ENCODE measurements around the gene CD247.
A peak's percentile ranks its signal among the peaks of the same experiment; 100 is the strongest.

The CD247 gene

DNA sequence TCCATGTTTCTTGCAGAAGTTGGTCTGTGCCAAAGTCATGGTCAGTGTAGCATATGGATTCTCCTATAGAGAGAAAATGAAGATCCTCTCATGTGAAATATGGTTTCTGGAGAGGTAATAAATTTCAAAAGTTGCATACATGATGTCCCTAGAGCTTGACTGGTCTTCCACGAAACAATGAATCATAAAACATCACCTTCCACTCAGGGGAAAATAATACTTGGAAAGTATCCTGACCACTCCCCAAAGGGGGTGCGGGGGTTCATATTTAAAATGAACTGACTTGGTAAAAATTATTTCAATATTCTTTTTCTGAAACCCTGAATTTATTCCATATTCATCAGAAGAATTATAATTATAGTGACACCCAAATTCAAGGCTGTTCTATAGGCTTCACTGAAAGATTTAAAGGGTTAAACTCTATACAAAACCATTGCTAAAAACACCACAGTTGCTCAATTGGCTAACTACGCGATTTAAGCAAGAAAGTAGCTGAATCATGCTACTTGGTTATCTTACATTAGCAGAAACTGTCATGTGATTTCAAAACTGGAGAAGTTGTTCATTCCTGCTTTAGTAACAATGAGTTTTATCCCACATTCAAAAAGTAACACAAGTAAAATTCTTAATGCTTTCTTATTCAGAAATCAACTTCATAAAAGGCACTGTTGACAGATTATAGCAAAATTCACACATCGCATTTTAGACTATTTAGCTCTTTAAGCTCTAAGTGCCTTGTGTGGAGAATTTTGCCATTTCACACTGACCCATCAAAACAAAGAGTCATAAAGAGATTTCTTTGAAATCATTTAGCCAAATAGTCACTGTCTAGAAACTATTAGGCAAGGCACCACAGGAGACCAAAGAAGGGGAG lies 30.0 kb upstream of the CD247 start:
- peak overlapping the region; percentile 84 to 96 for H3K27ac ChIP-seq (ENCODE audit: insufficient read depth in 1 of 2, low read depth in 1 of 2, low read length in 2 of 2, poor library complexity in 1 of 2, severe bottlenecking in 2 of 2)
- peaks cover 40 to 66% (median 57%) of the 10 kb centered on the region in 4 experiments for H3K4me1 ChIP-seq (ENCODE audit: control extremely low read depth in 1 of 4, control insufficient read depth in 4 of 4, insufficient read depth in 4 of 4, low read length in 3 of 4)
- no peaks in the 10 kb centered on the region for H3K27me3 ChIP-seq (replicated peaks in 2 of 5; ENCODE audit: control insufficient read depth in 4 of 5, insufficient read depth in 5 of 5, low read length in 4 of 5)
- 0% methylated on average over 2 of the region's 5 CpGs for WGBS (ENCODE audit: insufficient coverage)
- H3K9me3 ChIP-seq (ENCODE audit: control extremely low read depth in 1 of 5, control insufficient read depth in 4 of 5, insufficient read depth in 2 of 5, low read depth in 1 of 5, low read length in 4 of 5) = no peaks in the 10 kb centered on the region
- CTCF ChIA-PET = interaction anchor here (0.7 to 5.1 kb wide), 6 partner anchors 7 to 144 kb away, joined by 3 to 22 read pairs (median 9); partner anchors contain the start of gene RCSD1
- H3K4me3 ChIP-seq (ENCODE audit: control insufficient read depth in 1 of 7, extremely low read depth in 1 of 7, insufficient read depth in 4 of 7, low read depth in 2 of 7, low read length in 6 of 7) = peak overlapping the region in 6 of 7 experiments; percentile 3 to 38 (median 25)
- POLR2A ChIA-PET = interaction anchor here (0.6 kb wide), 2 partner anchors 77 to 363 kb away, joined by 3 to 4 read pairs; no protein-coding TSS in a partner anchor
- H3K36me3 ChIP-seq (ENCODE audit: control insufficient read depth in 4 of 4, insufficient read depth in 4 of 4, low read length in 3 of 4) = peaks cover 9 to 37% (median 30%) of the 10 kb centered on the region in 4 experiments
- DNase-seq = peak; percentile 85 to 94 (median 89)

DNA sequence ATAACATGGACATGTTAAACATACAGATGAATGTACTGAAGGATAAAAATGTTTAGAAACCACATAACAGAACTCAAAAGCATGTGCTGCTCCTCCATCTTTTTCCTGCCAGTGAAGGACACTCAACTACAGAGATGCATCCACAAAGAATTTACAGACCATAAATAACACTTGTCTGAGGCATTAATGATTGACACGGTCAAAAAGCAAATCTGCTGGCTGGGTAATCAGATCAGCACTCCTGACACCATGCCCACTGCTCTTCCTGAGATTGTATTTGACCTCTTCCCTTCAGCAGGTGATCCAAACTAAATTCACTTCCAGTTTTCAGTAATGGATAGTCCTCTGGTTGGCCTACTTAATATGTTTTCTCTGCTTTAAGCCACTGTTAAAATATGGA lies 28.6 kb upstream of the CD247 start:
- H3K27me3 ChIP-seq (replicated peaks in 2 of 5; ENCODE audit: control insufficient read depth in 4 of 5, insufficient read depth in 5 of 5, low read length in 4 of 5) = no peaks in the 10 kb centered on the region
- CTCF ChIA-PET = interaction anchor here (1.6 kb wide), 1 partner anchor 13 kb away, joined by 4 read pairs; no protein-coding TSS in a partner anchor
- DNase-seq = no peak
- no peaks in the 10 kb centered on the region for H3K9me3 ChIP-seq (ENCODE audit: control extremely low read depth in 1 of 5, control insufficient read depth in 4 of 5, insufficient read depth in 2 of 5, low read depth in 1 of 5, low read length in 4 of 5)
- 67% methylated on average over 1 of the region's 1 CpG for WGBS (ENCODE audit: insufficient coverage)
- peaks cover 33 to 55% (median 48%) of the 10 kb centered on the region in 4 experiments for H3K4me1 ChIP-seq (ENCODE audit: control extremely low read depth in 1 of 4, control insufficient read depth in 4 of 4, insufficient read depth in 4 of 4, low read length in 3 of 4)
- peaks cover 12 to 49% (median 37%) of the 10 kb centered on the region in 4 experiments for H3K36me3 ChIP-seq (ENCODE audit: control insufficient read depth in 4 of 4, insufficient read depth in 4 of 4, low read length in 3 of 4)
- POLR2A ChIA-PET = no interaction called here
- no peak overlapping the region for H3K27ac ChIP-seq (ENCODE audit: insufficient read depth in 1 of 2, low read depth in 1 of 2, low read length in 2 of 2, poor library complexity in 1 of 2, severe bottlenecking in 2 of 2)
- H3K4me3 ChIP-seq (ENCODE audit: control insufficient read depth in 1 of 7, extremely low read depth in 1 of 7, insufficient read depth in 4 of 7, low read depth in 2 of 7, low read length in 6 of 7) = no peak overlapping the region

DNA sequence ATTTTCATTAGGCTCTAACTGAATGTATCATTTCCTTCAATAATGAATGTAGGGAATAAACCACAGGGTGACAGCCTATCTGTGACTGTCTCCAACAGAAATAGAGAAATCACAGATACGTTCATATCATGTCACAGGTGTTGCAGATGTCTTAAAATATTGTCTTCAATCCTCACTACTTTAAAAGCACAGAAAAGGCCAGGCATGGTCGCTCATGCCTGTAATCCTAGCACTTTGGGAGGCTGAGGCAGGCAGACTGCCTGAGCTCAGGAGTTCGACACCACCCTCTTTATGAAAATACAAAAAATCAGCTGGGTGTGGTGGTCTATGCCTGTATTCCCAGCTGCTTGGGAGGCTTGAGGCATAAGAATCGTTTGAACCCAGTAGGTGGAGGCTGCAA lies 27.0 kb upstream of the CD247 start:
- 81% methylated on average over 3 of the region's 4 CpGs for WGBS (ENCODE audit: insufficient coverage)
- Histone ChIP-seq H3K27ac (ENCODE audit: insufficient read depth in 1 of 2, low read depth in 1 of 2, low read length in 2 of 2, poor library complexity in 1 of 2, severe bottlenecking in 2 of 2) (no peak overlapping the region), H3K27me3 (replicated peaks in 2 of 5; ENCODE audit: control insufficient read depth in 4 of 5, insufficient read depth in 5 of 5, low read length in 4 of 5) (no peaks in the 10 kb centered on the region), H3K9me3 (ENCODE audit: control extremely low read depth in 1 of 5, control insufficient read depth in 4 of 5, insufficient read depth in 2 of 5, low read depth in 1 of 5, low read length in 4 of 5) (no peaks in the 10 kb centered on the region), H3K4me1 (ENCODE audit: control extremely low read depth in 1 of 4, control insufficient read depth in 4 of 4, insufficient read depth in 4 of 4, low read length in 3 of 4) (peaks cover 20 to 39% (median 32%) of the 10 kb centered on the region in 4 experiments), H3K4me3 (ENCODE audit: control insufficient read depth in 1 of 7, extremely low read depth in 1 of 7, insufficient read depth in 4 of 7, low read depth in 2 of 7, low read length in 6 of 7) (no peak overlapping the region), H3K36me3 (ENCODE audit: control insufficient read depth in 4 of 4, insufficient read depth in 4 of 4, low read length in 3 of 4) (peaks cover 18 to 63% (median 47%) of the 10 kb centered on the region in 4 experiments)
- ChIA-PET CTCF (interaction anchor here (1.2 to 3.5 kb wide), 3 partner anchors 9 to 147 kb away, joined by 3 to 25 read pairs (median 5); partner anchors contain the start of gene CREG1), POLR2A (no interaction called here)
- no peak for DNase-seq

DNA sequence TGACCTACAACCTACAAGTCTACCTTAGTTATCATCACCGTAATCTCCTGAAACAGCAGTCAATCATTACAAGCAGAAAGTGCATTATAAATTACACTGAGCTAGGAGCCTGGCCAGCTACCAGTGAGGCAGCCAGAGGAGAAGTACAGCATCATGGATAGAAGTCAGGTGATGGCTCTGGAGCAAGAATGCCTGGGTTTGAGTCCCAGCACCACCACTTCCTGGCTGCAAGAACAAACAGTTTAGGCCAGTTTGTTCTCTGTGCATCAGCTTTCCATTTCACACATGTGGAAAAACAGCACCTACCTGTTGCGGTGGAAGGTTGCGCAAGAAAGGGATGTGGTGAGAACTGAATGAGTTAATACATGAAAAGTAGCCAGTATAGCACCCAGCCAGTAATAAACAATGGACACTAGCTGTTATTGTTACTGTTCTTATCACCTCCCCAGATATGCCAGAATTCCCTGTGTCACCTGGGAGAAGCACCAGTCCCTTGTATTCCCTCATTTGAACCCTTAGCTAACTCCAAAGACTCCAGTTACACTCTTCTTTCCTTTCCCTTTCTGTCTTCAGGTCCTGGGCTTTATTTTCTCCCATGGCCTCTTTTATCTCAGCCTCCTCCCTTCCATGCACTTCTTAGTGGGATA lies 26.2 kb upstream of the CD247 start:
- WGBS (ENCODE audit: insufficient coverage) = 0% methylated on average over 1 of the region's 3 CpGs
- peak in 1 of 3 donors; percentile 13 for DNase-seq
- H3K27ac ChIP-seq (ENCODE audit: insufficient read depth in 1 of 2, low read depth in 1 of 2, low read length in 2 of 2, poor library complexity in 1 of 2, severe bottlenecking in 2 of 2) = no peak overlapping the region
- no peaks in the 10 kb centered on the region for H3K27me3 ChIP-seq (replicated peaks in 2 of 5; ENCODE audit: control insufficient read depth in 4 of 5, insufficient read depth in 5 of 5, low read length in 4 of 5)
- H3K9me3 ChIP-seq (ENCODE audit: control extremely low read depth in 1 of 5, control insufficient read depth in 4 of 5, insufficient read depth in 2 of 5, low read depth in 1 of 5, low read length in 4 of 5) = no peaks in the 10 kb centered on the region
- H3K4me1 ChIP-seq (ENCODE audit: control extremely low read depth in 1 of 4, control insufficient read depth in 4 of 4, insufficient read depth in 4 of 4, low read length in 3 of 4) = peaks cover 19 to 31% (median 25%) of the 10 kb centered on the region in 4 experiments
- ChIA-PET CTCF (interaction anchor here (0.9 to 3.5 kb wide), 4 partner anchors 9 to 324 kb away, joined by 3 to 25 read pairs (median 4); partner anchors contain the start of gene CREG1), POLR2A (no interaction called here)
- peaks cover 18 to 66% (median 47%) of the 10 kb centered on the region in 4 experiments for H3K36me3 ChIP-seq (ENCODE audit: control insufficient read depth in 4 of 4, insufficient read depth in 4 of 4, low read length in 3 of 4)
- no peak overlapping the region for H3K4me3 ChIP-seq (ENCODE audit: control insufficient read depth in 1 of 7, extremely low read depth in 1 of 7, insufficient read depth in 4 of 7, low read depth in 2 of 7, low read length in 6 of 7)

DNA sequence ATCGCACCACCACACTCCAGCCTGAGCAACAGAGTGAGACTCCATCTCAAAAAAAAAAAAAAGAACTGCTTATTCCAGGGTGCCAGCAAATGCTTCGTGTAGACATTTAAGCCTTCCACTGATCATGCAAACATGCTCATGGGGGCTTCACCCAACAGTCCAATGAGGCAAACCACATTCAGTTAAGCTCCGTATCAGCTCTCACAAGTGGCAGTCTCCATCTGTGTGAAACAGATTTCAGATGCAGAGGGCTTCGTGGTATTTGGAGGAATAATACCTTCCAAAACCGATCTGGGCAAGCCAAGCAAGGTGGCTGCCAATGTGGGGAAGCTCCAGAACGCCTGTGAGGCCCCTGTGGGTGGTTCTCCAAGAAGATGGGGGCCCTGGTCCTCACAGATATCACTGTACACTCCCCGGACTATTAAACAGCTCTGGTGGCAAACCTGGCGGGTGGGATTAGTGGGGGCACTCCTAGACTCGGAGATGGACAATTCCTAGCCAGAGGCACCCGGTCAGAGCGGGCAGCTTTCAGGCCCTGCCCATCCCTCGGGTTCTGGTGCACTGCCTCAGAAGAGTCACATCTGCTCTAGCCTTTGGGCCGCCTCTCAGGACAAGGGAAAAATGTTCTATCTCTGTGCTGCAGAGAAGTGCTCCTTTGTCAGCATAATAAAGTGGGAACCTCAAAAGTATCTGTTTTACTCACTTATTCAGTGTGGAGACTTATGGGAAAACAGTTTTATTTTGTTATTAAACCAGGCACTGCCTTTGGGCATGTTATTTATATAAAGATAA lies 25.1 kb upstream of the CD247 start:
- DNase-seq = peak in 2 of 3 donors; percentile 45 to 70
- Histone ChIP-seq H3K9me3 (ENCODE audit: control extremely low read depth in 1 of 5, control insufficient read depth in 4 of 5, insufficient read depth in 2 of 5, low read depth in 1 of 5, low read length in 4 of 5) (no peaks in the 10 kb centered on the region), H3K27ac (ENCODE audit: insufficient read depth in 1 of 2, low read depth in 1 of 2, low read length in 2 of 2, poor library complexity in 1 of 2, severe bottlenecking in 2 of 2) (no peak overlapping the region), H3K4me3 (ENCODE audit: control insufficient read depth in 1 of 7, extremely low read depth in 1 of 7, insufficient read depth in 4 of 7, low read depth in 2 of 7, low read length in 6 of 7) (no peak overlapping the region), H3K27me3 (replicated peaks in 2 of 5; ENCODE audit: control insufficient read depth in 4 of 5, insufficient read depth in 5 of 5, low read length in 4 of 5) (no peaks in the 10 kb centered on the region), H3K36me3 (ENCODE audit: control insufficient read depth in 4 of 4, insufficient read depth in 4 of 4, low read length in 3 of 4) (peaks cover 18 to 66% (median 47%) of the 10 kb centered on the region in 4 experiments), H3K4me1 (ENCODE audit: control extremely low read depth in 1 of 4, control insufficient read depth in 4 of 4, insufficient read depth in 4 of 4, low read length in 3 of 4) (peaks cover 8 to 25% (median 15%) of the 10 kb centered on the region in 4 experiments)
- CTCF ChIA-PET = interaction anchor here (0.9 to 3.5 kb wide), 5 partner anchors 9 to 323 kb away, joined by 3 to 25 read pairs (median 3); partner anchors contain the start of gene CREG1
- POLR2A ChIA-PET = interaction anchor here (0.6 to 1.1 kb wide), 2 partner anchors 10 to 93 kb away, joined by 3 to 6 read pairs; partner anchors contain the start of gene CREG1
- WGBS (ENCODE audit: insufficient coverage) = 89% methylated on average over 11 of the region's 13 CpGs
